Mucosa of descending colon (tissue), 3 donors: ENCODE results near the gene UNC45A. TPM values are rescaled to one million over a fixed set of nuclear protein-coding genes. Genes with fewer than 3 reads are reported as not detected.

Experiments
- ATAC-seq: fragments of 200-7000 bp; cut with Tn5 transposase; one replicate; pipeline ENCODE4 v1.9.1; 2020; ENCODE audit warnings: mild to moderate bottlenecking, moderate library complexity
- DNase-seq, 3 donors: peaks; one replicate each; pipeline ENCODE4 v3.0.0-alpha.2; 2020
- H3K36me3 ChIP-seq: fragments of 200-600 bp; one replicate; pipeline ENCODE4 v1.8.0; 2021; ENCODE audit warnings: low read depth, mild to moderate bottlenecking
- H3K4me1 ChIP-seq: fragments of 200-600 bp; one replicate; pipeline ENCODE4 v1.8.0; 2021; ENCODE audit warnings: low read depth, mild to moderate bottlenecking
- H3K4me3 ChIP-seq: fragments of 200-600 bp; one replicate; pipeline ENCODE4 v1.8.0; 2021; ENCODE audit warnings: mild to moderate bottlenecking
- H3K9me3 ChIP-seq: fragments of 200-600 bp; one replicate; pipeline ENCODE4 v1.8.0; 2021; ENCODE audit warnings: mild to moderate bottlenecking
- intact Hi-C, 2 donors: fragments of 100-400 bp; cut with DNase I in 1 of 2; cut with micrococcal nuclease in 1 of 2; formaldehyde crosslinking; loops; one replicate each; pipeline versions ENCODE4 v1.11.0 to v1.11.1; 2022; cut with DNase I, micrococcal nuclease
- total RNA-seq, 3 donors: library from RNA; stranded (reverse); fragmentation: NEBNext Ultra II Directional in 2 of 3; extraction: Animal tissue kit (Norgen Biotek cat#: 25700) in 2 of 3; gene quantifications; one replicate each; pipeline versions ENCODE4 v1.2.1 to v1.2.4, GENCODE V29; 2021 to 2023
- TF ChIP-seq, protein P1 (sequence below): fragments of 200-600 bp; IDR thresholded peaks from one replicate; pipeline ENCODE4 v1.8.0; 2022; ENCODE audit warnings: antibody characterized with exemption, mild to moderate bottlenecking
- donor health status: DM: no; HTN: no; CAD: no; lungs with moderate emphysema.
- donor health status: DM: no; HTN: no; CAD: no.
- donor health status: DM: no; HTN: yes; CAD: no.

The UNC45A gene
- total RNA-seq, 3 donors from 2014 or later: 43.9 to 92.5 (median 54.8) TPM

DNA sequence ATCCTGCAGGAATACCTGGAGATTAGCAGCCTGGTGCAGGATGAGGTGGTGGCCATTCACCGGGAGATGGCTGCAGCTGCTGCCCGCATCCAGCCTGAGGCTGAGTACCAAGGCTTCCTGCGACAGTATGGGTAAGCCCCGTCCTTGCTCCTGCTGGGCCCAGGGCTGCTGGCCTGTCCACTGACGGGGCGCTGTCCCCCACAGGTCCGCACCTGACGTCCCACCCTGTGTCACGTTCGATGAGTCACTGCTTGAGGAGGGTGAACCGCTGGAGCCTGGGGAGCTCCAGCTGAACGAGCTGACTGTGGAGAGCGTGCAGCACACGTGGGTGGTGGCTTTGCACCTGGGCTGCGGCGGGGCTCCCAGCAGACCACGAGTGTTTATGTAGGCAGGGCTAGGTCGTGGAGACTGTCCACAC is 45.8 kb upstream of the UNC45A start:
- no peaks in the 10 kb centered on the region for H3K36me3 ChIP-seq
- no peak overlapping the region for H3K4me3 ChIP-seq
- peaks cover 6% of the 10 kb centered on the region for H3K4me1 ChIP-seq
- intact Hi-C loops: loop anchor here (5.0 to 10.0 kb wide), 3 partner anchors 195 to 365 kb away; partner anchors contain the start of gene CRTC3 (in 1 of the 2)
- ATAC-seq (no peak), DNase-seq (no peak)
- TF ChIP-seq, protein P1, sequence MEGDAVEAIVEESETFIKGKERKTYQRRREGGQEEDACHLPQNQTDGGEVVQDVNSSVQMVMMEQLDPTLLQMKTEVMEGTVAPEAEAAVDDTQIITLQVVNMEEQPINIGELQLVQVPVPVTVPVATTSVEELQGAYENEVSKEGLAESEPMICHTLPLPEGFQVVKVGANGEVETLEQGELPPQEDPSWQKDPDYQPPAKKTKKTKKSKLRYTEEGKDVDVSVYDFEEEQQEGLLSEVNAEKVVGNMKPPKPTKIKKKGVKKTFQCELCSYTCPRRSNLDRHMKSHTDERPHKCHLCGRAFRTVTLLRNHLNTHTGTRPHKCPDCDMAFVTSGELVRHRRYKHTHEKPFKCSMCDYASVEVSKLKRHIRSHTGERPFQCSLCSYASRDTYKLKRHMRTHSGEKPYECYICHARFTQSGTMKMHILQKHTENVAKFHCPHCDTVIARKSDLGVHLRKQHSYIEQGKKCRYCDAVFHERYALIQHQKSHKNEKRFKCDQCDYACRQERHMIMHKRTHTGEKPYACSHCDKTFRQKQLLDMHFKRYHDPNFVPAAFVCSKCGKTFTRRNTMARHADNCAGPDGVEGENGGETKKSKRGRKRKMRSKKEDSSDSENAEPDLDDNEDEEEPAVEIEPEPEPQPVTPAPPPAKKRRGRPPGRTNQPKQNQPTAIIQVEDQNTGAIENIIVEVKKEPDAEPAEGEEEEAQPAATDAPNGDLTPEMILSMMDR: no peak
- no peaks in the 10 kb centered on the region for H3K9me3 ChIP-seq

DNA sequence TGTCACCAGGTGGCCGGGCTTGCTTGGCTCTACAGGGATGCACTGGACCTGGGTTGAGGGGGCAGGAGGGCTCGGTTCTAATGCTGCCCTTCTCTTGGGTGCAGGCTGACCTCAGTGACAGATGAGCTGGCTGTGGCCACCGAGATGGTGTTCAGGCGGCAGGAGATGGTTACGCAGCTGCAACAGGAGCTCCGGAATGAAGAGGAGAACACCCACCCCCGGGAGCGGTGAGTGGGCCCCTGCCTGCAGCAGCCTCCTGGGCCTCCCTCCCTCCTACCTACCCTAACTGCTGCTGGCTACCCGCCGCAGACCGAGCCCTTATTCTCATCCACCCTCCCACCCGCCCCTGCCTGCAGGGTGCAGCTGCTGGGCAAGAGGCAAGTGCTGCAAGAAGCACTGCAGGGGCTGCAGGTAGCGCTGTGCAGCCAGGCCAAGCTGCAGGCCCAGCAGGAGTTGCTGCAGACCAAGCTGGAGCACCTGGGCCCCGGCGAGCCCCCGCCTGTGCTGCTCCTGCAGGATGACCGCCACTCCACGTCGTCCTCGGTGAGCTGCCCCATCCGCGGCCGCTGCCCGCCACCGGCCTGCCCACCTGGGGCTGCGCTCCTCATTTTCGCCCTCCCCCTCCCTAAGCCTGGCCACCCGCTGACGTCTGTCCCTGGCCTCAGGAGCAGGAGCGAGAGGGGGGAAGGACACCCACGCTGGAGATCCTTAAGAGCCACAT is 45.2 kb upstream of the UNC45A start:
- ATAC-seq: no peak
- Histone ChIP-seq H3K36me3 (no peaks in the 10 kb centered on the region), H3K4me3 (no peak overlapping the region)

GRCh38 chr15:90890839-90891238 is 44.2 kb upstream of the UNC45A start:
- TF ChIP-seq, protein P1: no peak
- ATAC-seq: no peak
- H3K9me3 ChIP-seq: no peaks in the 10 kb centered on the region
- no peak for DNase-seq
- intact Hi-C loops: no loop called here
- H3K4me1 ChIP-seq: peaks cover 1% of the 10 kb centered on the region
- no peak overlapping the region for H3K4me3 ChIP-seq
- no peaks in the 10 kb centered on the region for H3K36me3 ChIP-seq

More for the DNA sequence above, 45.2 kb upstream of the UNC45A start:
- Histone ChIP-seq H3K4me1 (peaks cover 6% of the 10 kb centered on the region), H3K9me3 (no peaks in the 10 kb centered on the region)
- no peak for DNase-seq
- intact Hi-C loops: loop anchor here (5.0 to 10.0 kb wide), 3 partner anchors 195 to 365 kb away; partner anchors contain the start of gene CRTC3 (in 1 of the 2)
- TF ChIP-seq, protein P1: no peak

DNA sequence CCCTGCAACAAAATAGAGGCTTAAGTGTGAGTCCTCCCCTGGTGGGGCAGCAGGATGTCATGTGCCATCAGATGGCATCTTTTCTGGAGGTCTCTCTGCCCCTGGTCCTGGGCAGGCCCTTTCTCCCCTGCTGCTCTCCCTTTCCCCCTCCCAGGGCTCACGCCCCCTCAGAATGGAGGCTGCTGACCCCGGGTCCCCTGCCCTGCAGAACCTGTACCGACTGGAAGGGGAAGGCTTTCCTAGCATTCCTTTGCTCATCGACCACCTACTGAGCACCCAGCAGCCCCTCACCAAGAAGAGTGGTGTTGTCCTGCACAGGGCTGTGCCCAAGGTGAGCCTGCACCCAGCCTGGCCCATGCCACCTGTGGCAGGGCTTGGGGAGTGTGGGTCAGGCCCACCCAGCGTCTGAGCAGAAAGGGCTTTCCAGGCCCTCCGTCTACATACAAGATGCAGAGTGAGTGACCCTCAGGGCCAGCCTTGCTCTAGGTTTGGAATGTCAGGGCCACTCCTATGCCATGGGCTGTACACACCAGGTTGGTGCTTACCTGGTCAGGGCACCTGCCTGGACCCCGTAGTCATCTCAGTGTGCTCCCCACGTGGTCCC is 43.6 kb upstream of the UNC45A start:
- Histone ChIP-seq H3K36me3 (no peaks in the 10 kb centered on the region), H3K4me1 (no peaks in the 10 kb centered on the region), H3K9me3 (no peaks in the 10 kb centered on the region), H3K4me3 (no peak overlapping the region)
- TF ChIP-seq, protein P1: no peak
- intact Hi-C loops: no loop called here
- DNase-seq (no peak), ATAC-seq (no peak)

DNA sequence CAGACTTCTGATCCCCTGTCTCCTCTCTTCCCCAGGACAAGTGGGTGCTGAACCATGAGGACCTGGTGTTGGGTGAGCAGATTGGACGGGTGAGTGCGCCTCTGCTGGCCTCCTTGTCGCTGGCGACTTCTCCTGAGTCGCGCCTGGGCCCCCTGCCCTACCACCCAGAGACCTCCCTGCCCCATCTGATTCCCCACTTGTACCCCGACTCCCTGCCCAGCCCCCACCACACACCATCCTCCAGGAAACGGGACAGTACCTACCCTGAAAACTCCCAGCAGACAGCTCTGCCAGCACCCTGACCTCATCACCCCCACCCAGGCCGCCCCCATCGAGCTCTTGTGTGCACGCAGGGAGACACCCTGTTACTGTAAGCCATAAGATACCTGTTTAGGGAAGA is 43.1 kb upstream of the UNC45A start:
- ATAC-seq (no peak), DNase-seq (no peak)
- intact Hi-C loops: no loop called here
- Histone ChIP-seq H3K4me3 (no peak overlapping the region), H3K9me3 (no peaks in the 10 kb centered on the region), H3K36me3 (no peaks in the 10 kb centered on the region), H3K4me1 (no peaks in the 10 kb centered on the region)
- TF ChIP-seq, protein P1: no peak
